GM23338 (cell line): ENCODE results near the gene NXPH4. TPM values are rescaled to one million over a fixed set of nuclear protein-coding genes. Genes with fewer than 3 reads are reported as not detected.

ENCODE experiments used
- ATAC-seq: fragments of 200-7000 bp; cut with Tn5 transposase; 3 replicates; pipeline ENCODE4 v1.9.1; 2020
- DNase-seq: peaks from one replicate; pipeline ENCODE4 v3.0.0-alpha.2; 2015; ENCODE audit warnings: low spot score
- H2AFZ ChIP-seq: fragments of 200-600 bp; sonication (generic); 2 replicates; pipeline ENCODE4 v1.8.0; 2016; ENCODE audit warnings: antibody characterized with exemption, mild to moderate bottlenecking, moderate library complexity
- H3F3A ChIP-seq: fragments of 200-600 bp; sonication (generic); replicated peaks from 2 replicates; pipeline ENCODE4 v1.8.0; 2017; ENCODE audit warnings: antibody characterized with exemption, mixed run types, low read depth
- H3K27ac ChIP-seq: fragments of 200-600 bp; sonication (generic); 2 replicates; pipeline ENCODE4 v1.6.1; 2016; ENCODE audit warnings: low read depth
- H3K27me3 ChIP-seq: fragments of 200-600 bp; sonication (generic); 2 replicates; pipeline ENCODE4 v1.8.0; 2016; ENCODE audit warnings: mild to moderate bottlenecking, mixed run types, moderate library complexity; ENCODE audit not compliant: insufficient read depth
- H3K36me3 ChIP-seq: fragments of 200-600 bp; sonication (generic); 2 replicates; pipeline ENCODE4 v1.8.0; 2016; ENCODE audit warnings: mild to moderate bottlenecking; ENCODE audit not compliant: insufficient read depth
- H3K4me1 ChIP-seq: fragments of 200-600 bp; sonication (generic); 2 replicates; pipeline ENCODE4 v1.8.0; 2016; ENCODE audit warnings: mild to moderate bottlenecking, moderate library complexity; ENCODE audit not compliant: insufficient read depth
- H3K4me2 ChIP-seq: fragments of 200-600 bp; sonication (generic); 2 replicates; pipeline ENCODE4 v1.7.1; 2017; ENCODE audit warnings: mixed run types
- H3K4me3 ChIP-seq: fragments of 200-600 bp; sonication (generic); 2 replicates; pipeline ENCODE4 v1.6.1; 2016; ENCODE audit warnings: mixed run types
- H3K79me2 ChIP-seq: fragments of 200-600 bp; sonication (generic); replicated peaks from 2 replicates; pipeline ENCODE4 v1.8.0; 2017; ENCODE audit warnings: mild to moderate bottlenecking; ENCODE audit not compliant: insufficient read depth
- H3K9me2 ChIP-seq: fragments of 200-600 bp; sonication (generic); 2 replicates; pipeline ENCODE4 v1.8.0; 2017; ENCODE audit not compliant: insufficient read depth
- H4K20me1 ChIP-seq: fragments of 200-600 bp; sonication (generic); replicated peaks from 2 replicates; pipeline ENCODE4 v1.8.0; 2017; ENCODE audit warnings: mild to moderate bottlenecking; ENCODE audit not compliant: insufficient read depth
- H3K27ac Mint-ChIP-seq: 2 replicates; pipeline ENCODE4 v1.8.0; 2020; ENCODE audit warnings: inconsistent platforms, mild to moderate bottlenecking, moderate library complexity, mixed read lengths
- H3K27me3 Mint-ChIP-seq: 3 replicates; pipeline ENCODE4 v1.8.0; 2022; ENCODE audit warnings: low read depth, mild to moderate bottlenecking, moderate library complexity, mixed read lengths, inconsistent platforms; ENCODE audit not compliant: insufficient read depth, poor library complexity
- H3K36me3 Mint-ChIP-seq: 3 replicates; pipeline ENCODE4 v1.8.0; 2021; ENCODE audit warnings: low read depth, mild to moderate bottlenecking, inconsistent platforms, moderate library complexity, mixed read lengths
- H3K4me1 Mint-ChIP-seq: 3 replicates; pipeline ENCODE4 v1.8.0; 2020; ENCODE audit warnings: mild to moderate bottlenecking, inconsistent platforms, mixed read lengths
- H3K4me3 Mint-ChIP-seq: 3 replicates; pipeline ENCODE4 v1.8.0; 2021; ENCODE audit warnings: moderate library complexity, mild to moderate bottlenecking, inconsistent platforms, mixed read lengths
- H3K9me3 Mint-ChIP-seq: 3 replicates; pipeline ENCODE4 v1.8.0; 2020; ENCODE audit warnings: moderate library complexity, mild to moderate bottlenecking, inconsistent platforms, mixed read lengths
- CREB1 ChIP-seq: fragments of 250-450 bp; sonication (Bioruptor Pico); IDR thresholded peaks from 2 replicates; pipeline ENCODE4 v1.5.0; 2020; ENCODE audit warnings: low read depth, mild to moderate bottlenecking, moderate library complexity
- CTCF ChIP-seq, 2 experiments: fragments of 200-600 bp in 1 of 2; sonication (generic) in 1 of 2; conservative IDR thresholded peaks; 2 replicates each; pipeline versions ENCODE4 v1.5.1 to v1.6.1; 2016 to 2017; ENCODE audit warnings: antibody characterized with exemption in 2 of 2, low read depth in 2 of 2, mild to moderate bottlenecking in 2 of 2, moderate library complexity in 1 of 2
- ETS1 ChIP-seq: IDR thresholded peaks from 2 replicates; pipeline ENCODE4 v1.6.1; 2016; ENCODE audit warnings: antibody characterized with exemption
- EZH2 ChIP-seq: fragments of 200-600 bp; sonication (generic); IDR thresholded peaks from one replicate; pipeline ENCODE4 v1.8.0; 2017; ENCODE audit warnings: antibody characterized with exemption, mild to moderate bottlenecking, low read depth; ENCODE audit not compliant: unreplicated experiment
- EZH2phosphoT487 ChIP-seq: fragments of 200-600 bp; sonication (generic); IDR thresholded peaks from one replicate; pipeline ENCODE4 v1.8.1; 2018; ENCODE audit warnings: antibody characterized with exemption; ENCODE audit not compliant: unreplicated experiment
- JUNB ChIP-seq: IDR thresholded peaks from one replicate; pipeline ENCODE4 v1.6.1; 2016; ENCODE audit warnings: antibody characterized with exemption; ENCODE audit not compliant: unreplicated experiment
- NANOG ChIP-seq: IDR thresholded peaks from 2 replicates; pipeline ENCODE4 v1.6.1; 2016; ENCODE audit warnings: antibody characterized with exemption, borderline replicate concordance
- POLR2AphosphoS5 ChIP-seq: IDR thresholded peaks from 2 replicates; pipeline ENCODE4 v1.6.1; 2016; ENCODE audit warnings: antibody characterized with exemption, low read depth
- REST ChIP-seq: IDR thresholded peaks from one replicate; pipeline ENCODE4 v1.6.1; 2018; ENCODE audit warnings: antibody characterized with exemption; ENCODE audit not compliant: unreplicated experiment
- STAT1 ChIP-seq: IDR thresholded peaks from one replicate; pipeline ENCODE4 v1.6.1; 2016; ENCODE audit warnings: antibody characterized with exemption; ENCODE audit not compliant: unreplicated experiment
- ZNF114 ChIP-seq: fragments of 250-450 bp; sonication (Bioruptor Pico); IDR thresholded peaks from 2 replicates; pipeline ENCODE4 v1.5.0; 2020; ENCODE audit warnings: mild to moderate bottlenecking, moderate library complexity
- ZNF331 ChIP-seq: fragments of 250-450 bp; sonication (Bioruptor Pico); IDR thresholded peaks from 2 replicates; pipeline ENCODE4 v1.5.0; 2020; ENCODE audit warnings: low read depth, mild to moderate bottlenecking, moderate library complexity
- ZNF462 ChIP-seq: fragments of 250-450 bp; sonication (Bioruptor Pico); IDR thresholded peaks from 2 replicates; pipeline ENCODE4 v1.5.0; 2020; ENCODE audit warnings: mild to moderate bottlenecking, moderate library complexity
- polyA plus RNA-seq: library from polyadenylated mRNA; unstranded; fragments of >200 nt; fragmentation: Nextera tagmentation; extraction: Ambion mirVana; gene quantifications from 2 replicates; pipeline ENCODE4 v1.2.1, GENCODE V29; 2016
- total RNA-seq: library from RNA; depleted of rRNA; stranded (reverse); fragments of >200 nt; shearing (Covaris generic); gene quantifications from 2 replicates; pipeline ENCODE4 v1.2.3, GENCODE V29; 2014

Gene NXPH4
- total and polyA plus RNA-seq, 2 experiments from 2014 or later = 0.89 to 1.5 TPM

GRCh38 chr12:57194253-57194652 is 22.3 kb upstream of the NXPH4 start:
- Histone ChIP-seq H4K20me1 (no peaks in the 10 kb centered on the region; the same call in 1 of the 2 replicates), H3F3A (peaks cover 12% of the 10 kb centered on the region; the same call in 1 of the 2 replicates), H3K4me1 (no peaks in the 10 kb centered on the region), H3K27me3 (no peaks in the 10 kb centered on the region), H3K27ac (no peak overlapping the region), H3K4me3 (no peak overlapping the region), H3K4me2 (no peak overlapping the region), H2AFZ (no peak overlapping the region), H3K79me2 (no peaks in the 10 kb centered on the region), H3K9me2 (no peaks in the 10 kb centered on the region), H3K36me3 (peaks cover 26% of the 10 kb centered on the region; the same call in 1 of the 2 replicates)
- no peaks in the 10 kb centered on the region; the same call in 2 of the 3 replicates for H3K9me3 Mint-ChIP-seq
- DNase-seq = no peak
- H3K27me3 Mint-ChIP-seq = peaks cover 14% of the 10 kb centered on the region
- H3K4me1 Mint-ChIP-seq = no peaks in the 10 kb centered on the region
- no peak overlapping the region for H3K4me3 Mint-ChIP-seq
- TF ChIP-seq ZNF331 (no peak), STAT1 (no peak), ZNF114 (CRISPR knock-in tag) (no peak), POLR2AphosphoS5 (no peak), EZH2phosphoT487 (no peak), CTCF (conservative IDR thresholded peaks at IDR 0.05; ENCODE audit: low read depth in 2 of 2) (no peak), JUNB (no peak), REST (no peak), ETS1 (no peak), NANOG (no peak), ZNF462 (CRISPR knock-in tag) (no peak), CREB1 (CRISPR knock-in tag) (no peak), EZH2 (no peak)
- H3K27ac Mint-ChIP-seq = no peak overlapping the region
- peaks cover 97% of the 10 kb centered on the region for H3K36me3 Mint-ChIP-seq
- no peak for ATAC-seq
